A549 treated with CORT108297 at 1 μM for 4 hours (cell line): ENCODE measurements around the gene RPL31. TPM values are rescaled to one million over a fixed set of nuclear protein-coding genes. Genes with fewer than 3 reads are reported as not detected.

Experiments used
- total RNA-seq: library from RNA; stranded (reverse); fragments of 200-300 nt; extraction: Qiagen RNA extraction; gene quantifications from 5 replicates; pipeline ENCODE4 v1.2.3, GENCODE V29; 2022

The RPL31 gene
- total RNA-seq: 1,996 to 2,328 TPM (median 2,230 TPM) in 5 replicates

GRCh38 chr2:101001691-101002561, at the start of gene RPL31:
Gene RPL31, plus strand, starts transcription at chr2:101002289. Its CDS starts 413 bp downstream, at chr2:101002702.

Other genes with a start within 250 kb of the RPL31 start
- 73.2 to 114 TPM (median 101 TPM) in 5 replicates for gene NPAS2, start 182.2 kb upstream of the RPL31 start, total RNA-seq
- gene TBC1D8, start 149.1 kb downstream of the RPL31 start, total RNA-seq: 51.4 to 78.5 TPM (median 73.8 TPM) in 5 replicates